Choroid plexus epithelial cell (primary cell): ENCODE results near the gene HS3ST2.

Experiments
- DNase-seq: peaks from one replicate; pipeline ENCODE4 v3.0.0-alpha.2; 2010; ENCODE audit warnings: low read depth
- H3K4me3 ChIP-seq: 2 replicates; pipeline ENCODE4 v1.5.1; 2011; ENCODE audit warnings: low read depth, mild to moderate bottlenecking, control low read depth, low read length, moderate library complexity
- CTCF ChIP-seq: conservative IDR thresholded peaks from 2 replicates; pipeline ENCODE4 v1.5.1; 2011; ENCODE audit warnings: low read depth, mild to moderate bottlenecking, control low read depth, inconsistent platforms, low read length, moderate library complexity

The HS3ST2 gene

GRCh38 chr16:22813948-22814710 lies at the start of gene HS3ST2:
TSS of gene HS3ST2 (plus strand) at chr16:22814162. CDS start at chr16:22814611, 449 bp downstream.
- no peak for TF ChIP-seq CTCF
- DNase-seq: no peak
- no peak within 1 kb of the TSS for H3K4me3 ChIP-seq

DNA sequence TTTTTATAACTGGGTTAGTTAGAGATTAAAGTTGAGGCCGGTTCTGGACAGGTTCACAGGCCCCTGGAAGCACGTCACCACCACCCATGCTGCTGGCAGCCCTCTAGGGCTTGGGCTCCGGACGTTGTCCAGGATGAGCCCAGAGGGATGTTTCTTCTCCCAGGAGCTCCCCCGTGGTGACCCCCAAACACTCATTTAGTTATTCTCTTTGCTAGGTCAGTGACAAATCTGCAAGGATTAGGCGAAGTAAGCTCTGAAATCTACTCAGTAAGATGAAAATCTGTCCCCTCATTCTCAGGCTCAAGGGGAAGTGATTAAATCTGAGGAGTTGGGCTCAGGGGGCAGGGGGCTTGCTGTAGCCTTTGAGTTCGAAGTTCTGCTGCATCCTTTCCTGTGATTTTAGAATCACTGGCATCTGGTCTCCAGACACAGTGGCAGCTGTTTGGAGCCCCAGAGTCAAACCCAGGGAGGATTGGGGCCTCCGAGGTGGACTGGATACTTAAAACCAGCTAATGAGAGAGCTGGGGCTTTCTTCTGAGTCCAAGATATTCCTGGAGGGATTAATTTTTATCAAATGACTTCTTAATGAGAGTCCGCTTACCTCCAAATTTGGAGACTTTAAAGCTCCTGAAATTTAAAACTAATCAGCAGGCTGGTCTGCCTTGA lies 49.2 kb upstream of the HS3ST2 start:
- DNase-seq: no peak
- H3K4me3 ChIP-seq: no peak overlapping the region
- no peak for TF ChIP-seq CTCF

DNA sequence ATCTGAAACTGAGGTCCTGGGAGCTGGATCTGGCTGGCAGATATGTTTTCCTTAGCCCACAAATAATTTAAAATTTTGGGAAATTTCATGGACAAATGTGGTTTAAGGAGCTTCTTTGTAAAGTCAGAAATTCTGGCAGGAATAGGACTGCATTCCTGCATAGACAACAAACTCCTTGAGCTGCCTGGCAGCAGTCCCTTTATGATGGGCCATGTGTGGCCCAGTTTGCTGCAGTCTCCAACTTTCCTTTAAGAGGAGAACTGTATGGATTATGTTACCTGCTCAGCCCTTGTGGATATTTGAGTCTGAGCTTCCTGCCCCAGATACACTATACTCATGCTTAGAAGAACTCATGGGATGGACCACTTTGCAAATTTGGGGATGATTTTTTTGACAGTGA lies 48.5 kb upstream of the HS3ST2 start:
- H3K4me3 ChIP-seq: no peak overlapping the region
- no peak for DNase-seq
- no peak for TF ChIP-seq CTCF

DNA sequence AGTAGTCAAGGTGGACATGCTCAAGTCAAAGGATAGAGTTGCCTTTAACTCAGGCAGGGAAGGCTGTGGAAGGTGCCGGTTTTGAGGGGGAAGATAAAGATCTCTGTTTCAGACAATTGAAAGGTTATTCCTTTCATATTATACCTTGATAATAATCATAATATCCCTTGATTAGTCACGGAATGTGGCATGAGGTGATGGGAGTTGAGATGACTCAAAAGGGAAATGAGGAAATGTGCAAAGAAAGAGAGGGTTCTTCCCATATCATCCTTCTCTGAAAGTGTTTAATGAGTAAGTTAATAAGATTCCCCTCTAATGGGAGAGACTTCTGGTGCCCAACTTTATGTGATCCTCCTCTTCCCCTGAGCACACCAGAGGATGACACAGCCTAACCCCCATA lies 43.1 kb upstream of the HS3ST2 start:
- DNase-seq: no peak
- H3K4me3 ChIP-seq: no peak overlapping the region
- no peak for TF ChIP-seq CTCF

- no peak overlapping the region for H3K4me3 ChIP-seq
- no peak for TF ChIP-seq CTCF
- DNase-seq: no peak
Observed at GRCh38 chr16:22771551-22771950, 42.4 kb upstream of the HS3ST2 start.

DNA sequence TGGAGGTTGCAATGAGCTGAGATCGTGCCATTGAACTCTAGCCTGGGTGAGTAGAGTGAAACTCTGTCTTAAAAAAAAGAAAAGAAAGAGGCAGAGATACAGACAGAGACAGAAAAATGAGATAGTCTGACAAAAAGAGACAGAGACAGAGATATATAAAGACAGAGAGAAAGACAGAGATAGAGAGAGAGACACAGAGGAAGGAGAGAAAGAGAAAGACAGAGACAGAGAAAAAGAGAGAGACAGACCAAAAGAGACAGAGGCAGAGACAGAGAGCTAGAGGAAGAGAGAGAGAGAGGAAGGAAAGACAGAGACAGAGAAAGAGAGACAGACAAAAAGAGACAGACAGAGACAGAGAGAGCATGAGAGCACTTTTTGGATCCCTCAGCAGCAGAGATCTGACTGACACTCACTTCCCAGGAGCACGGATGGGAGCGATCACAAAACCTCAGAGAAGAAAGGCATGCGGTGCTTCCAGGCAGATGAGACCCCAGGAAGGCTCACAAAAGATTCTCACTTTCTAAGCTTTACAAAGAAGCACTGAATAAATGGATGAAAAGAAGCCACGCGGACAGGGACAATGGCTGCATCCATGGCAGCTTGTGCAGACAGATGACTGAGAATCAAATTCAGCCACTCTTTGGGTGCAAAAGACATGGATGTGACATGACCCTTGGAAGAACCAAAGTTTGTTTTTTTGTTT lies 38.6 kb upstream of the HS3ST2 start:
- DNase-seq: no peak
- no peak for TF ChIP-seq CTCF
- no peak overlapping the region for H3K4me3 ChIP-seq

DNA sequence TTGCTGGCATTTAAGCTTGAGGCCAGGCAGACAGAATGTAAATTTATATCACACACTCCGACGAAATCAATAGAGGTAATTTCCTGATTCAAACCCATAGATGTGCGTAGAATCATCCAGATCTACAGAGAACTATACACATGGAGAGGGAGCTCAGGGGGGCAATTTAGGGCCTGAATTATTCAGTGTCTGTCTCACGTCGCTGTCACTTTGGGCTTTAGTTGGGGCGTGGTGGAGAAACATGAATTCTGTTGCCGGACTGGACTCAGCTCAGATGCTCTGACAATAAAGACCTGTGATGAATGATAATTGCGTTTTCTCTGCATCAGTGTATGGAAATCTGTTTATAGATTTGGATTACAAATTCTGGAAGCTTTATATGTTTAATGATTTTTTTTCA lies 32.5 kb upstream of the HS3ST2 start:
- no peak for TF ChIP-seq CTCF
- H3K4me3 ChIP-seq: no peak overlapping the region
- DNase-seq: no peak
